Breast epithelium (tissue), 4 donors: Measurements from ENCODE around the gene SFMBT1. TPM values are rescaled to one million over a fixed set of nuclear protein-coding genes. Genes with fewer than 3 reads are reported as not detected.

ENCODE experiments used
- DNase-seq, 2 donors: peaks; one replicate each; pipeline ENCODE4 v3.0.0-alpha.2; 2019; ENCODE audit warnings: low spot score in 2 of 2
- H3K27ac ChIP-seq, 2 donors: fragments of 200-600 bp; sonication (generic) in 1 of 2; one replicate each; pipeline ENCODE4 v1.5.1; 2016 to 2019; ENCODE audit warnings: mild to moderate bottlenecking in 1 of 2
- H3K27me3 ChIP-seq, 2 donors: fragments of 200-600 bp; sonication (generic) in 1 of 2; one replicate each; pipeline versions ENCODE4 v1.5.1 to v1.6.0; 2017 to 2019; ENCODE audit warnings: control low read depth in 1 of 2, mild to moderate bottlenecking in 1 of 2
- H3K36me3 ChIP-seq: fragments of 200-600 bp; one replicate; pipeline ENCODE4 v1.5.1; 2019
- H3K4me1 ChIP-seq, 2 donors: fragments of 200-600 bp; sonication (generic); one replicate each; pipeline ENCODE4 v1.5.1; 2016 to 2019; ENCODE audit warnings: control low read depth in 1 of 2
- H3K4me3 ChIP-seq, 3 donors: fragments of 200-600 bp; sonication (generic); 1 replicate in 2 of 3; 2 replicates in 1 of 3; pipeline ENCODE4 v1.5.1; 2016 to 2019; ENCODE audit warnings: mild to moderate bottlenecking in 3 of 3, moderate library complexity in 2 of 3
- H3K9me3 ChIP-seq, 2 donors: fragments of 200-600 bp; sonication (generic) in 1 of 2; one replicate each; pipeline ENCODE4 v1.5.1; 2016 to 2019; ENCODE audit warnings: control low read depth in 1 of 2
- CTCF ChIP-seq, 3 donors: fragments of 450-650 bp; IDR thresholded peaks; one replicate each; pipeline ENCODE4 v1.5.1; 2016 to 2017; ENCODE audit warnings: antibody characterized with exemption in 3 of 3, mild to moderate bottlenecking in 3 of 3, moderate library complexity in 3 of 3
- POLR2A ChIP-seq: fragments of 450-650 bp; IDR thresholded peaks from one replicate; pipeline ENCODE4 v1.6.1; 2016; ENCODE audit warnings: antibody characterized with exemption, mild to moderate bottlenecking, moderate library complexity
- POLR2AphosphoS5 ChIP-seq, 3 donors: sonication (generic); formaldehyde crosslinking; IDR thresholded peaks; one replicate each; pipeline ENCODE4 v1.6.1; 2017; ENCODE audit warnings: antibody characterized with exemption in 3 of 3
- intact Hi-C: fragments of 100-400 bp; cut with DNase I; formaldehyde crosslinking; loops from one replicate; pipeline ENCODE4 v1.15.1; 2023; ENCODE audit warnings: low total_unique reads
- total RNA-seq, 3 donors: library from RNA; depleted of rRNA; stranded (reverse); fragments of >200 nt; gene quantifications; one replicate each; pipeline ENCODE4 v1.1.0, GENCODE V29; 2016

The SFMBT1 gene
- total RNA-seq, 3 donors from 2014 or later = 17.9 to 35.1 (median 30.2) TPM

- no peaks in the 10 kb centered on the region for H3K36me3 ChIP-seq
- intact Hi-C loops = no loop called here
- DNase-seq = no peak
- H3K4me3 ChIP-seq = no peak overlapping the region
- no peaks in the 10 kb centered on the region for H3K27me3 ChIP-seq
- peak overlapping the region in 1 of 2 donors; percentile 97 for H3K27ac ChIP-seq
- H3K4me1 ChIP-seq = no peaks in the 10 kb centered on the region
- no peaks in the 10 kb centered on the region for H3K9me3 ChIP-seq
- TF ChIP-seq POLR2AphosphoS5 (IDR thresholded peaks at IDR 0.05) (no peak), POLR2A (no peak), CTCF (IDR thresholded peaks at IDR 0.05) (no peak)
Observed at GRCh38 chr3:53043738-53044137, 2.1 kb downstream of the SFMBT1 start.

GRCh38 chr3:53042651-53043050, 3.2 kb downstream of the SFMBT1 start:
- H3K27me3 ChIP-seq = no peaks in the 10 kb centered on the region
- no peaks in the 10 kb centered on the region for H3K36me3 ChIP-seq
- DNase-seq = no peak
- no peaks in the 10 kb centered on the region for H3K4me1 ChIP-seq
- TF ChIP-seq POLR2AphosphoS5 (IDR thresholded peaks at IDR 0.05) (no peak), POLR2A (no peak)
- intact Hi-C loops = no loop called here
- H3K9me3 ChIP-seq = no peaks in the 10 kb centered on the region
- no peak overlapping the region for H3K4me3 ChIP-seq
- no peak overlapping the region for H3K27ac ChIP-seq

- TF ChIP-seq POLR2A (no peak), CTCF (IDR thresholded peaks at IDR 0.05) (no peak), POLR2AphosphoS5 (IDR thresholded peaks at IDR 0.05) (no peak)
- Histone ChIP-seq H3K4me3 (no peak overlapping the region), H3K4me1 (no peaks in the 10 kb centered on the region), H3K36me3 (no peaks in the 10 kb centered on the region), H3K9me3 (no peaks in the 10 kb centered on the region), H3K27ac (no peak overlapping the region), H3K27me3 (no peaks in the 10 kb centered on the region)
- DNase-seq = no peak
- intact Hi-C loops = no loop called here
Observed at GRCh38 chr3:53040351-53040820, 5.5 kb downstream of the SFMBT1 start.

GRCh38 chr3:53039376-53039752, 6.5 kb downstream of the SFMBT1 start:
- TF ChIP-seq POLR2A (no peak), CTCF (IDR thresholded peaks at IDR 0.05) (no peak), POLR2AphosphoS5 (IDR thresholded peaks at IDR 0.05) (no peak)
- no peaks in the 10 kb centered on the region for H3K27me3 ChIP-seq
- intact Hi-C loops = no loop called here
- H3K9me3 ChIP-seq = no peaks in the 10 kb centered on the region
- H3K4me3 ChIP-seq = no peak overlapping the region
- no peaks in the 10 kb centered on the region for H3K36me3 ChIP-seq
- no peaks in the 10 kb centered on the region for H3K4me1 ChIP-seq
- no peak for DNase-seq
- no peak overlapping the region for H3K27ac ChIP-seq

- DNase-seq = no peak
- H3K27ac ChIP-seq = no peak overlapping the region
- intact Hi-C loops = no loop called here
- no peaks in the 10 kb centered on the region for H3K4me1 ChIP-seq
- no peak overlapping the region for H3K4me3 ChIP-seq
- TF ChIP-seq POLR2A = no peak
- TF ChIP-seq CTCF (IDR thresholded peaks at IDR 0.05) = no peak
- H3K36me3 ChIP-seq = no peaks in the 10 kb centered on the region
- no peaks in the 10 kb centered on the region for H3K9me3 ChIP-seq
- H3K27me3 ChIP-seq = no peaks in the 10 kb centered on the region
Observed at GRCh38 chr3:53038679-53039375, 7.0 kb downstream of the SFMBT1 start.
